Calu3 (cell line): Measurements from ENCODE around the gene UTP18. TPM values are rescaled to one million over a fixed set of nuclear protein-coding genes. Genes with fewer than 3 reads are reported as not detected.

Source experiments
- BruUV-seq: library from RNA; stranded (reverse); fragments of 400-500 nt; replicated peaks from 2 replicates; lab custom pipeline; 2021; lab: Mats Ljungman, UMichigan
- CTCF ChIA-PET: fragments of 300-600 bp; sonication (Branson Sonifier 250); formaldehyde crosslinking; loops from one replicate; lab custom pipeline; 2022; ENCODE audit warnings: antibody characterized with exemption; lab: Charles Lee
- DNase-seq: peaks from one replicate; pipeline ENCODE4 v3.0.0; 2022
- H3K27ac Mint-ChIP-seq: one replicate; pipeline ENCODE4 v1.8.0; 2022; ENCODE audit warnings: mixed read lengths; ENCODE audit not compliant: unreplicated experiment
- H3K27me3 Mint-ChIP-seq: one replicate; pipeline ENCODE4 v1.8.0; 2022; ENCODE audit warnings: mixed read lengths; ENCODE audit not compliant: unreplicated experiment
- H3K36me3 Mint-ChIP-seq: one replicate; pipeline ENCODE4 v1.8.0; 2022; ENCODE audit warnings: mild to moderate bottlenecking, moderate library complexity, mixed read lengths; ENCODE audit not compliant: insufficient read depth, unreplicated experiment
- H3K4me1 Mint-ChIP-seq: one replicate; pipeline ENCODE4 v1.8.0; 2022; ENCODE audit warnings: mild to moderate bottlenecking, low read depth, mixed read lengths; ENCODE audit not compliant: unreplicated experiment
- H3K4me3 Mint-ChIP-seq: one replicate; pipeline ENCODE4 v1.8.0; 2022; ENCODE audit warnings: mild to moderate bottlenecking, low read depth, moderate library complexity, mixed read lengths; ENCODE audit not compliant: unreplicated experiment
- H3K9me3 Mint-ChIP-seq: one replicate; pipeline ENCODE4 v1.8.0; 2022; ENCODE audit warnings: low read depth, mixed read lengths; ENCODE audit not compliant: unreplicated experiment
- CTCF ChIP-seq: fragments of 200-600 bp; IDR thresholded peaks from one replicate; pipeline ENCODE4 v1.8.0; 2022; ENCODE audit warnings: antibody characterized with exemption; ENCODE audit not compliant: unreplicated experiment
- intact Hi-C: fragments of 100-400 bp; cut with micrococcal nuclease; formaldehyde crosslinking; loops from one replicate; pipeline ENCODE4 v1.10.0; 2022; ENCODE audit not compliant: unreplicated experiment
- total RNA-seq: library from RNA; stranded (reverse); gene quantifications from 2 replicates; pipeline ENCODE4 v1.2.3, GENCODE V29; 2022

Gene UTP18
- total RNA-seq, 1 experiment from 2014 or later, result 68.5 TPM

GRCh38 chr17:51269991-51270390 lies 9.6 kb downstream of the UTP18 start:
- intact Hi-C loops, result no loop called here
- H3K9me3 Mint-ChIP-seq, result no peaks in the 10 kb centered on the region
- DNase-seq, result no peak
- no peaks in the 10 kb centered on the region for H3K27me3 Mint-ChIP-seq
- no peak for TF ChIP-seq CTCF
- peaks cover 66% of the 10 kb centered on the region for H3K36me3 Mint-ChIP-seq
- no peak overlapping the region for H3K27ac Mint-ChIP-seq
- no TSS peak for BruUV-seq
- H3K4me1 Mint-ChIP-seq, result no peaks in the 10 kb centered on the region
- H3K4me3 Mint-ChIP-seq, result no peak overlapping the region
- CTCF ChIA-PET, result no interaction called here

- H3K27ac Mint-ChIP-seq, result no peak overlapping the region
- no peak for TF ChIP-seq CTCF
- BruUV-seq, result no TSS peak
These were observed 10.3 kb downstream of the UTP18 start for GRCh38 chr17:51270636-51271035.

GRCh38 chr17:51272812-51273211 lies 12.5 kb downstream of the UTP18 start:
- no peak for TF ChIP-seq CTCF
- DNase-seq, result no peak
- CTCF ChIA-PET, result interaction anchor here (0.6 to 0.7 kb wide), 2 partner anchors 17 to 517 kb away, joined by 3 to 4 read pairs; no protein-coding TSS in a partner anchor
- peaks cover 61% of the 10 kb centered on the region for H3K36me3 Mint-ChIP-seq
- H3K9me3 Mint-ChIP-seq, result no peaks in the 10 kb centered on the region
- H3K27me3 Mint-ChIP-seq, result no peaks in the 10 kb centered on the region
- H3K4me1 Mint-ChIP-seq, result peaks cover 2% of the 10 kb centered on the region
- H3K27ac Mint-ChIP-seq, result no peak overlapping the region
- no peak overlapping the region for H3K4me3 Mint-ChIP-seq
- BruUV-seq, result no TSS peak
- intact Hi-C loops, result no loop called here

More at GRCh38 chr17:51270636-51271035, 10.3 kb downstream of the UTP18 start:
- DNase-seq, result no peak
- Mint-ChIP-seq H3K9me3 (no peaks in the 10 kb centered on the region), H3K36me3 (peaks cover 64% of the 10 kb centered on the region), H3K4me3 (no peak overlapping the region), H3K27me3 (no peaks in the 10 kb centered on the region), H3K4me1 (no peaks in the 10 kb centered on the region)
- CTCF ChIA-PET, result no interaction called here
- intact Hi-C loops, result no loop called here

- TF ChIP-seq CTCF, result no peak
- Mint-ChIP-seq H3K27ac (no peak overlapping the region), H3K36me3 (peaks cover 55% of the 10 kb centered on the region), H3K27me3 (no peaks in the 10 kb centered on the region), H3K9me3 (no peaks in the 10 kb centered on the region), H3K4me3 (no peak overlapping the region), H3K4me1 (peaks cover 19% of the 10 kb centered on the region)
- no peak for DNase-seq
- intact Hi-C loops, result no loop called here
- CTCF ChIA-PET, result interaction anchor here (0.6 kb wide), 1 partner anchor 158 kb away, joined by 12 read pairs; no protein-coding TSS in a partner anchor
- no TSS peak for BruUV-seq
These were observed 15.0 kb downstream of the UTP18 start for GRCh38 chr17:51275381-51275780.
